ENCODE results near the gene IL2RA.
A peak's percentile ranks its signal among the peaks of the same experiment; 100 is the strongest.

IL2RA gene

GRCh38 chr10:6018422-6018821 lies 43.7 kb downstream of the IL2RA start:
- no peaks in the 10 kb centered on the region for H3K9me2 ChIP-seq (ENCODE audit: low read depth, low read length)
- TF ChIP-seq EZH2 (IDR thresholded peaks at IDR 0.05; ENCODE audit: borderline replicate concordance, low read length) = no peak
- TF ChIP-seq, protein P1, sequence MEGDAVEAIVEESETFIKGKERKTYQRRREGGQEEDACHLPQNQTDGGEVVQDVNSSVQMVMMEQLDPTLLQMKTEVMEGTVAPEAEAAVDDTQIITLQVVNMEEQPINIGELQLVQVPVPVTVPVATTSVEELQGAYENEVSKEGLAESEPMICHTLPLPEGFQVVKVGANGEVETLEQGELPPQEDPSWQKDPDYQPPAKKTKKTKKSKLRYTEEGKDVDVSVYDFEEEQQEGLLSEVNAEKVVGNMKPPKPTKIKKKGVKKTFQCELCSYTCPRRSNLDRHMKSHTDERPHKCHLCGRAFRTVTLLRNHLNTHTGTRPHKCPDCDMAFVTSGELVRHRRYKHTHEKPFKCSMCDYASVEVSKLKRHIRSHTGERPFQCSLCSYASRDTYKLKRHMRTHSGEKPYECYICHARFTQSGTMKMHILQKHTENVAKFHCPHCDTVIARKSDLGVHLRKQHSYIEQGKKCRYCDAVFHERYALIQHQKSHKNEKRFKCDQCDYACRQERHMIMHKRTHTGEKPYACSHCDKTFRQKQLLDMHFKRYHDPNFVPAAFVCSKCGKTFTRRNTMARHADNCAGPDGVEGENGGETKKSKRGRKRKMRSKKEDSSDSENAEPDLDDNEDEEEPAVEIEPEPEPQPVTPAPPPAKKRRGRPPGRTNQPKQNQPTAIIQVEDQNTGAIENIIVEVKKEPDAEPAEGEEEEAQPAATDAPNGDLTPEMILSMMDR (IDR thresholded peaks at IDR 0.05; ENCODE audit: low read length) = no peak
- no peak overlapping the region for H3K9ac ChIP-seq (ENCODE audit: low read length)
- peaks cover 61% of the 10 kb centered on the region for H3K36me3 ChIP-seq (ENCODE audit: insufficient read depth, low read length)
- no peaks in the 10 kb centered on the region for H3K27me3 ChIP-seq (ENCODE audit: insufficient read depth, low read length)
- H3K9me3 ChIP-seq (ENCODE audit: low read length) = no peaks in the 10 kb centered on the region
- no peaks in the 10 kb centered on the region for H3F3A ChIP-seq (ENCODE audit: insufficient read depth, low read length)
- H3K4me1 ChIP-seq (ENCODE audit: insufficient read depth, low read length, severe bottlenecking) = peaks cover 19% of the 10 kb centered on the region
- no peaks in the 10 kb centered on the region for H3K79me2 ChIP-seq (ENCODE audit: insufficient read depth, low read length)
- H3K27ac ChIP-seq (ENCODE audit: low read depth, low read length, poor library complexity, severe bottlenecking) = no peak overlapping the region
- H2AFZ ChIP-seq (ENCODE audit: low read length) = no peak overlapping the region
- no peak overlapping the region for H3K4me3 ChIP-seq (ENCODE audit: low read depth, low read length, poor library complexity, severe bottlenecking)
- H4K20me1 ChIP-seq (ENCODE audit: insufficient read depth, low read length) = no peaks in the 10 kb centered on the region
- H3K4me2 ChIP-seq (ENCODE audit: low read length) = no peak overlapping the region

DNA sequence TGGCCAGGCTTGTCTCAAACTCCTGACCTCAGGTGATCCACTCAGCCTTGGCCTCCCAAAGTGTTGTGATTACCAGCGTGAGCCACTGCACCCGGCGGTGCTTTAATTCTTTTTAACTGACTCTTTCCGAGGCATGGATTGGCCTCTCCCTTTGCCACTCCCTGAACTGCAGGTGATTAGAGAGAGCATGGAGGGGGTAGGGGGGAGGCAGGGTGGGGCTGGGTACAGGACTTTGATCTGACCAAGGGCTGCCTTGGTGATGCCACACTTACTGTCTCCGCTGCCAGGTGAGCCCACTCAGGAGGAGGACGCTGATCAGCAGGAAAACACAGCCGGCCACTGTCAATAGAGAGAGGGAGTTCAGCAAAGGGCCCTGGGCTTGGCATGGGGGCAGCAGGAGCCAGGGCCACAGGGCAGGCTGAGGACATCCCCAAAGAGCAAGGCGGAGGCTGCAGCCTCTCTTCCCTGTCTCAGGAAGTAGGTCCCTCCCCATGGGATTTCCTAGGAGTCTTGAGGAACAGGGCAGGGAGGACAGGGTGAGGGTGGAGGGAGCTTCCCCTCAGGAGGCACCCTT lies 44.3 kb downstream of the IL2RA start:
- Histone ChIP-seq H2AFZ (ENCODE audit: low read length) (no peak overlapping the region), H3K9me3 (ENCODE audit: low read length) (no peaks in the 10 kb centered on the region), H3K4me1 (ENCODE audit: insufficient read depth, low read length, severe bottlenecking) (peaks cover 21% of the 10 kb centered on the region), H3K9ac (ENCODE audit: low read length) (no peak overlapping the region), H3K79me2 (ENCODE audit: insufficient read depth, low read length) (no peaks in the 10 kb centered on the region), H4K20me1 (ENCODE audit: insufficient read depth, low read length) (no peaks in the 10 kb centered on the region), H3K36me3 (ENCODE audit: insufficient read depth, low read length) (peaks cover 56% of the 10 kb centered on the region), H3F3A (ENCODE audit: insufficient read depth, low read length) (no peaks in the 10 kb centered on the region), H3K4me2 (ENCODE audit: low read length) (no peak overlapping the region), H3K27me3 (ENCODE audit: insufficient read depth, low read length) (no peaks in the 10 kb centered on the region), H3K4me3 (ENCODE audit: low read depth, low read length, poor library complexity, severe bottlenecking) (no peak overlapping the region), H3K27ac (ENCODE audit: low read depth, low read length, poor library complexity, severe bottlenecking) (no peak overlapping the region), H3K9me2 (ENCODE audit: low read depth, low read length) (no peaks in the 10 kb centered on the region)
- no peak for TF ChIP-seq EZH2 (IDR thresholded peaks at IDR 0.05; ENCODE audit: borderline replicate concordance, low read length)
- TF ChIP-seq, protein P1 (IDR thresholded peaks at IDR 0.05; ENCODE audit: low read length) = no peak

DNA sequence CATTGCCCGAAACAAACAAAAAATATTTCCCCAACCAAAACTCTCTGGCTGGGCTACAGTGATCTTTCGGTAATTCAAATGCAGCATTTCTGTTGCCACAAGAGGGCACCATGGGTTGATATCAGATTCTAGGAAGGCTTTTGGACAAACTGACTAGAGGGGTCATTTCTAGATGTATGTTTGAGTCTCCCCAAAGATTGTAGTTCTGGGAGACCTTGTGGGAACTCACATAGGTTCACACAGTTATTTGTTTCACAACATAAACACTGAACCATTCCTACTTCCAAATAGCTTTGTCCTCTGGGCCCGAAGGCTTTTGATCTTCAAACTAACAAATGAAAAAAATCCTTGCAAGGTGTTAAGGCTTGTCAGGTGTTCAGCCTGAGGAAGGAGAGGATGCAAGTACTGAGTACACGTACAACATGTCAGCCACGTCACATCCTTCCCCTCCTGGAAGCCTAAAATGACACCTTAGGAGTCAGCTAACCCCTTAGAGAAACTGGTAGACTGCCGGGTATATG lies 47.9 kb downstream of the IL2RA start:
- Histone ChIP-seq H3K36me3 (ENCODE audit: insufficient read depth, low read length) (peaks cover 29% of the 10 kb centered on the region), H3K27ac (ENCODE audit: low read depth, low read length, poor library complexity, severe bottlenecking) (peak overlapping the region; percentile 53), H3F3A (ENCODE audit: insufficient read depth, low read length) (no peaks in the 10 kb centered on the region), H3K4me3 (ENCODE audit: low read depth, low read length, poor library complexity, severe bottlenecking) (no peak overlapping the region), H3K9me3 (ENCODE audit: low read length) (no peaks in the 10 kb centered on the region), H3K4me2 (ENCODE audit: low read length) (peak overlapping the region; percentile 12; the same call in 1 of the 2 replicates), H3K79me2 (ENCODE audit: insufficient read depth, low read length) (no peaks in the 10 kb centered on the region), H3K4me1 (ENCODE audit: insufficient read depth, low read length, severe bottlenecking) (peaks cover 15% of the 10 kb centered on the region), H3K27me3 (ENCODE audit: insufficient read depth, low read length) (no peaks in the 10 kb centered on the region), H3K9me2 (ENCODE audit: low read depth, low read length) (no peaks in the 10 kb centered on the region), H4K20me1 (ENCODE audit: insufficient read depth, low read length) (no peaks in the 10 kb centered on the region), H3K9ac (ENCODE audit: low read length) (peak overlapping the region; percentile 3; the same call in 1 of the 2 replicates), H2AFZ (ENCODE audit: low read length) (no peak overlapping the region)
- TF ChIP-seq, protein P1 (IDR thresholded peaks at IDR 0.05; ENCODE audit: low read length) = peak; percentile 83
- no peak for TF ChIP-seq EZH2 (IDR thresholded peaks at IDR 0.05; ENCODE audit: borderline replicate concordance, low read length)
